Gastrocnemius medialis (tissue), 4 donors: ENCODE measurements around the gene NATD1.

Source experiments
- POLR2A ChIP-seq, 2 donors: fragments of 450-650 bp; IDR thresholded peaks; one replicate each; pipeline ENCODE4 v1.6.1; 2017; ENCODE audit warnings: antibody characterized with exemption in 2 of 2, mild to moderate bottlenecking in 2 of 2, moderate library complexity in 2 of 2
- TF ChIP-seq, protein P1 (sequence below), 5 experiments: fragments of 450-650 bp in 3 of 5; fragments of 200-600 bp in 2 of 5; sonication (generic) in 2 of 5; IDR thresholded peaks in 4 of 5; conservative IDR thresholded peaks in 1 of 5; 1 replicate in 4 of 5; 2 replicates in 1 of 5; pipeline ENCODE4 v1.5.1; 2016 to 2019; ENCODE audit warnings: antibody characterized with exemption in 5 of 5, mild to moderate bottlenecking in 3 of 5, moderate library complexity in 3 of 5

- TF ChIP-seq, protein P1, sequence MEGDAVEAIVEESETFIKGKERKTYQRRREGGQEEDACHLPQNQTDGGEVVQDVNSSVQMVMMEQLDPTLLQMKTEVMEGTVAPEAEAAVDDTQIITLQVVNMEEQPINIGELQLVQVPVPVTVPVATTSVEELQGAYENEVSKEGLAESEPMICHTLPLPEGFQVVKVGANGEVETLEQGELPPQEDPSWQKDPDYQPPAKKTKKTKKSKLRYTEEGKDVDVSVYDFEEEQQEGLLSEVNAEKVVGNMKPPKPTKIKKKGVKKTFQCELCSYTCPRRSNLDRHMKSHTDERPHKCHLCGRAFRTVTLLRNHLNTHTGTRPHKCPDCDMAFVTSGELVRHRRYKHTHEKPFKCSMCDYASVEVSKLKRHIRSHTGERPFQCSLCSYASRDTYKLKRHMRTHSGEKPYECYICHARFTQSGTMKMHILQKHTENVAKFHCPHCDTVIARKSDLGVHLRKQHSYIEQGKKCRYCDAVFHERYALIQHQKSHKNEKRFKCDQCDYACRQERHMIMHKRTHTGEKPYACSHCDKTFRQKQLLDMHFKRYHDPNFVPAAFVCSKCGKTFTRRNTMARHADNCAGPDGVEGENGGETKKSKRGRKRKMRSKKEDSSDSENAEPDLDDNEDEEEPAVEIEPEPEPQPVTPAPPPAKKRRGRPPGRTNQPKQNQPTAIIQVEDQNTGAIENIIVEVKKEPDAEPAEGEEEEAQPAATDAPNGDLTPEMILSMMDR (IDR thresholded peaks at IDR 0.05 in 4 of 5, conservative IDR thresholded peaks at IDR 0.05 in 1 of 5) = peak in 4 of 5 experiments; percentile 26 to 53 (median 32)
- no peak for TF ChIP-seq POLR2A (IDR thresholded peaks at IDR 0.05)
These were observed 25.4 kb upstream of the NATD1 start for GRCh38 chr17:21278450-21279197.
